Caco-2 (cell line): ENCODE results near the gene CRADD. TPM values are rescaled to one million over a fixed set of nuclear protein-coding genes. Genes with fewer than 3 reads are reported as not detected.
"Not testable (repeated sequence)": the region's sequence is repeated elsewhere in the genome, so short reads cannot be mapped to it uniquely, and the experiment has no call there.

ENCODE experiments used
- BruUV-seq: library from RNA; stranded (reverse); fragments of 400-500 nt; replicated peaks from 2 replicates; lab custom pipeline; 2021; lab: Mats Ljungman, UMichigan
- CTCF ChIA-PET: fragments of 300-600 bp; sonication (Branson Sonifier 250); formaldehyde crosslinking; loops from one replicate; lab custom pipeline; 2022; ENCODE audit warnings: antibody characterized with exemption; lab: Charles Lee
- POLR2A ChIA-PET: fragments of 300-600 bp; sonication (Branson Sonifier 250); formaldehyde crosslinking; loops from one replicate; lab custom pipeline; 2022; ENCODE audit warnings: antibody characterized with exemption; lab: Charles Lee
- DNase-seq, 2 experiments: peaks; one replicate each; pipeline versions ENCODE4 v3.0.0 to v3.0.0-alpha.2; 2020 to 2022
- H3K27me3 ChIP-seq: replicated peaks from 2 replicates; pipeline ENCODE4 v1.6.0; 2011; ENCODE audit warnings: low read length; ENCODE audit not compliant: control insufficient read depth, insufficient read depth
- H3K36me3 ChIP-seq: 2 replicates; pipeline ENCODE4 v1.5.1; 2011; ENCODE audit warnings: low read length; ENCODE audit not compliant: control insufficient read depth, insufficient read depth
- H3K4me1 ChIP-seq: fragments of 250-450 bp; sonication (Bioruptor Pico); 2 replicates; pipeline ENCODE4 v1.5.1; 2020; ENCODE audit warnings: mild to moderate bottlenecking
- H3K4me3 ChIP-seq: 2 replicates; pipeline ENCODE4 v1.5.1; 2011; ENCODE audit warnings: low read depth, mild to moderate bottlenecking, control low read depth, low read length
- H3K9me3 ChIP-seq: fragments of 250-450 bp; sonication (Bioruptor Pico); 2 replicates; pipeline ENCODE4 v1.5.1; 2020; ENCODE audit warnings: mild to moderate bottlenecking, moderate library complexity
- H3K27ac Mint-ChIP-seq: one replicate; pipeline ENCODE4 v1.8.0; 2022; ENCODE audit warnings: mixed read lengths; ENCODE audit not compliant: unreplicated experiment
- H3K27me3 Mint-ChIP-seq: one replicate; pipeline ENCODE4 v1.8.0; 2022; ENCODE audit warnings: mixed read lengths; ENCODE audit not compliant: insufficient read depth, unreplicated experiment
- H3K36me3 Mint-ChIP-seq: one replicate; pipeline ENCODE4 v1.8.0; 2022; ENCODE audit warnings: mild to moderate bottlenecking, mixed read lengths; ENCODE audit not compliant: insufficient read depth, unreplicated experiment
- H3K4me1 Mint-ChIP-seq: one replicate; pipeline ENCODE4 v1.8.0; 2022; ENCODE audit warnings: low read depth, mixed read lengths; ENCODE audit not compliant: unreplicated experiment
- H3K4me3 Mint-ChIP-seq: one replicate; pipeline ENCODE4 v1.8.0; 2022; ENCODE audit warnings: mild to moderate bottlenecking, moderate library complexity, mixed read lengths; ENCODE audit not compliant: unreplicated experiment
- H3K9me3 Mint-ChIP-seq: one replicate; pipeline ENCODE4 v1.8.0; 2022; ENCODE audit warnings: mixed read lengths; ENCODE audit not compliant: unreplicated experiment
- CTCF ChIP-seq, 2 experiments: fragments of 200-600 bp in 1 of 2; IDR thresholded peaks; 1 replicate in 1 of 2; 2 replicates in 1 of 2; pipeline versions ENCODE4 v1.5.1 to v1.8.0; 2011 to 2022; ENCODE audit warnings: antibody characterized with exemption in 1 of 2, control low read depth in 1 of 2, inconsistent platforms in 1 of 2, low read depth in 1 of 2, low read length in 1 of 2, mild to moderate bottlenecking in 1 of 2, moderate library complexity in 1 of 2; ENCODE audit not compliant: insufficient read depth in 1 of 2, severe bottlenecking in 1 of 2, unreplicated experiment in 1 of 2
- intact Hi-C: fragments of 100-400 bp; cut with micrococcal nuclease; formaldehyde crosslinking; loops from one replicate; pipeline ENCODE4 v1.10.0; 2022; ENCODE audit not compliant: unreplicated experiment
- total RNA-seq: library from RNA; stranded (reverse); gene quantifications from 2 replicates; pipeline ENCODE4 v1.2.3, GENCODE V29; 2022

Gene CRADD
- total RNA-seq, 1 experiment from 2014 or later = 29.2 TPM

GRCh38 chr12:93868771-93869170, 191.6 kb downstream of the CRADD start:
- CTCF ChIA-PET = no interaction called here
- no peak for TF ChIP-seq CTCF (IDR thresholded peaks at IDR 0.05; ENCODE audit: insufficient read depth in 1 of 2, low read depth in 1 of 2, low read length in 1 of 2, severe bottlenecking in 1 of 2, unreplicated experiment in 1 of 2)
- no TSS peak for BruUV-seq
- Histone ChIP-seq H3K27me3 (no peaks in the 10 kb centered on the region), H3K4me1 (no peaks in the 10 kb centered on the region), H3K9me3 (peaks cover 27% of the 10 kb centered on the region), H3K36me3 (no peaks in the 10 kb centered on the region), H3K4me3 (no peak overlapping the region)
- Mint-ChIP-seq H3K4me1 (no peaks in the 10 kb centered on the region), H3K27ac (no peak overlapping the region), H3K9me3 (peaks cover 55% of the 10 kb centered on the region), H3K27me3 (no peaks in the 10 kb centered on the region), H3K4me3 (no peak overlapping the region), H3K36me3 (peaks cover 25% of the 10 kb centered on the region)
- no peak for DNase-seq
- POLR2A ChIA-PET = no interaction called here
- intact Hi-C loops = no loop called here

- no peaks in the 10 kb centered on the region for H3K36me3 ChIP-seq
- CTCF ChIA-PET = no interaction called here
- H3K27me3 ChIP-seq = no peaks in the 10 kb centered on the region
- H3K4me3 Mint-ChIP-seq = no peak overlapping the region
- H3K4me3 ChIP-seq = no peak overlapping the region
- no peak for DNase-seq
- no peaks in the 10 kb centered on the region for H3K4me1 Mint-ChIP-seq
- no peaks in the 10 kb centered on the region for H3K4me1 ChIP-seq
- POLR2A ChIA-PET = no interaction called here
- no peaks in the 10 kb centered on the region for H3K27me3 Mint-ChIP-seq
- H3K27ac Mint-ChIP-seq = no peak overlapping the region
- intact Hi-C loops = no loop called here
- peaks cover 20% of the 10 kb centered on the region for H3K36me3 Mint-ChIP-seq
- no peak for TF ChIP-seq CTCF (IDR thresholded peaks at IDR 0.05; ENCODE audit: insufficient read depth in 1 of 2, low read depth in 1 of 2, low read length in 1 of 2, severe bottlenecking in 1 of 2, unreplicated experiment in 1 of 2)
- peaks cover 66% of the 10 kb centered on the region for H3K9me3 Mint-ChIP-seq
- peaks cover 28% of the 10 kb centered on the region for H3K9me3 ChIP-seq
- BruUV-seq = no TSS peak
Measured at GRCh38 chr12:93870020-93870795, 193.0 kb downstream of the CRADD start.

GRCh38 chr12:93871566-93871965, 194.4 kb downstream of the CRADD start:
- POLR2A ChIA-PET, H3K4me1 ChIP-seq, H3K4me3 Mint-ChIP-seq, H3K4me3 ChIP-seq, CTCF ChIA-PET, H3K36me3 ChIP-seq, DNase-seq, BruUV-seq, H3K27me3 ChIP-seq, H3K4me1 Mint-ChIP-seq, H3K27ac Mint-ChIP-seq, intact Hi-C loops, H3K27me3 Mint-ChIP-seq: not testable (repeated sequence)
- H3K36me3 Mint-ChIP-seq = peaks cover 24% of the 10 kb centered on the region
- H3K9me3 ChIP-seq = peaks cover 15% of the 10 kb centered on the region
- peaks cover 71% of the 10 kb centered on the region for H3K9me3 Mint-ChIP-seq
